ELR (cell line): Measurements from ENCODE around the gene SCN8A.
"Not testable (repeated sequence)": the region's sequence is repeated elsewhere in the genome, so short reads cannot be mapped to it uniquely, and the experiment has no call there.

Source experiments
- DNase-seq: peaks from one replicate; pipeline ENCODE4 v3.0.0-alpha.2; 2015; ENCODE audit warnings: low read depth

SCN8A gene

GRCh38 chr12:51625370-51625769, 34.3 kb downstream of the SCN8A start:
- no peak for DNase-seq

GRCh38 chr12:51626115-51626514, 35.1 kb downstream of the SCN8A start:
- DNase-seq: no peak

- DNase-seq: no peak
Observed at GRCh38 chr12:51626629-51627028, 35.6 kb downstream of the SCN8A start.

GRCh38 chr12:51630256-51630880, 39.3 kb downstream of the SCN8A start:
- DNase-seq: no peak

GRCh38 chr12:51630986-51631385, 40.0 kb downstream of the SCN8A start:
- no peak for DNase-seq

- DNase-seq: peak; percentile 87
Observed at GRCh38 chr12:51631591-51631990, 40.6 kb downstream of the SCN8A start.

GRCh38 chr12:51632623-51633022, 41.6 kb downstream of the SCN8A start:
- no peak for DNase-seq

GRCh38 chr12:51635346-51635745, 44.3 kb downstream of the SCN8A start:
- peak; percentile 68 for DNase-seq

- peak; percentile 80 for DNase-seq
Observed at GRCh38 chr12:51636581-51636980, 45.5 kb downstream of the SCN8A start.

- no peak for DNase-seq
Observed at GRCh38 chr12:51636986-51637385, 46.0 kb downstream of the SCN8A start.

- DNase-seq: peak; percentile 41
Observed at GRCh38 chr12:51639361-51639760, 48.3 kb downstream of the SCN8A start.

GRCh38 chr12:51642286-51642685, 51.3 kb downstream of the SCN8A start:
- DNase-seq: no peak

GRCh38 chr12:51643951-51644350, 52.9 kb downstream of the SCN8A start:
- DNase-seq: no peak

- not testable (repeated sequence) for DNase-seq
Observed at GRCh38 chr12:51644691-51645090, 53.7 kb downstream of the SCN8A start.

- no peak for DNase-seq
Observed at GRCh38 chr12:51645961-51646360, 54.9 kb downstream of the SCN8A start.

- DNase-seq: no peak
Observed at GRCh38 chr12:51647647-51648046, 56.6 kb downstream of the SCN8A start.

GRCh38 chr12:51653431-51653830, 62.4 kb downstream of the SCN8A start:
- peak; percentile 16 for DNase-seq

- no peak for DNase-seq
Observed at GRCh38 chr12:51661199-51661598, 70.2 kb downstream of the SCN8A start.

GRCh38 chr12:51661836-51662235, 70.8 kb downstream of the SCN8A start:
- no peak for DNase-seq

GRCh38 chr12:51662728-51663154, 71.7 kb downstream of the SCN8A start:
- DNase-seq: no peak

GRCh38 chr12:51663390-51663789, 72.4 kb downstream of the SCN8A start:
- DNase-seq: no peak

- no peak for DNase-seq
Observed at GRCh38 chr12:51666696-51667095, 75.7 kb downstream of the SCN8A start.

- no peak for DNase-seq
Observed at GRCh38 chr12:51667269-51667668, 76.2 kb downstream of the SCN8A start.

- DNase-seq: no peak
Observed at GRCh38 chr12:51669271-51669670, 78.2 kb downstream of the SCN8A start.
